CD4-positive, alpha-beta T cell treated with Interferon alpha-2 for 1 hour (primary cell): ENCODE data around the gene GSG1L.
"Not testable (repeated sequence)": the region's sequence is repeated elsewhere in the genome, so short reads cannot be mapped to it uniquely, and the experiment has no call there.

Experiments used
- DNase-seq, 2 donors: peaks; one replicate each; pipeline ENCODE4 v3.0.0-alpha.2; 2020 to 2022

The GSG1L gene

GRCh38 chr16:27977966-27978365 lies 85.5 kb downstream of the GSG1L start:
- no peak for DNase-seq

- no peak for DNase-seq
Observed at GRCh38 chr16:27976990-27977389, 86.5 kb downstream of the GSG1L start.

- no peak for DNase-seq
Observed at GRCh38 chr16:27974896-27975540, 88.5 kb downstream of the GSG1L start.

- DNase-seq: no peak
Observed at GRCh38 chr16:27973678-27974077, 89.8 kb downstream of the GSG1L start.

GRCh38 chr16:27972500-27972899 lies 91.0 kb downstream of the GSG1L start:
- DNase-seq: peak; percentile 45 to 62

- no peak for DNase-seq
Observed at GRCh38 chr16:27969574-27969973, 93.9 kb downstream of the GSG1L start.

- DNase-seq: no peak
Observed at GRCh38 chr16:27967169-27967568, 96.3 kb downstream of the GSG1L start.

- no peak for DNase-seq
Observed at GRCh38 chr16:27966756-27967155, 96.8 kb downstream of the GSG1L start.

- no peak for DNase-seq
Observed at GRCh38 chr16:27965801-27966200, 97.7 kb downstream of the GSG1L start.

- DNase-seq: no peak
Observed at GRCh38 chr16:27963471-27963965, 100.0 kb downstream of the GSG1L start.

- DNase-seq: no peak
Observed at GRCh38 chr16:27962197-27962596, 101.3 kb downstream of the GSG1L start.

GRCh38 chr16:27961296-27961620 lies 102.3 kb downstream of the GSG1L start:
- DNase-seq: no peak

GRCh38 chr16:27960619-27961295 lies 102.8 kb downstream of the GSG1L start:
- DNase-seq: no peak

GRCh38 chr16:27959914-27960313 lies 103.6 kb downstream of the GSG1L start:
- no peak for DNase-seq

GRCh38 chr16:27954191-27954590 lies 109.3 kb downstream of the GSG1L start:
- DNase-seq: no peak

GRCh38 chr16:27952811-27953210 lies 110.7 kb downstream of the GSG1L start:
- no peak for DNase-seq

- DNase-seq: no peak
Observed at GRCh38 chr16:27951489-27952120, 111.9 kb downstream of the GSG1L start.

- DNase-seq: no peak
Observed at GRCh38 chr16:27950206-27950887, 113.2 kb downstream of the GSG1L start.

- no peak for DNase-seq
Observed at GRCh38 chr16:27947696-27948095, 115.8 kb downstream of the GSG1L start.

- DNase-seq: no peak
Observed at GRCh38 chr16:27945233-27945973, 118.1 kb downstream of the GSG1L start.

GRCh38 chr16:27943766-27944165 lies 119.7 kb downstream of the GSG1L start:
- no peak for DNase-seq

GRCh38 chr16:27942071-27942470 lies 121.4 kb downstream of the GSG1L start:
- not testable (repeated sequence) for DNase-seq

- DNase-seq: no peak
Observed at GRCh38 chr16:27935076-27935475, 128.4 kb downstream of the GSG1L start.
